Glomerular endothelial cell (primary cell): ENCODE results near the gene KCND3. TPM values are rescaled to one million over a fixed set of nuclear protein-coding genes. Genes with fewer than 3 reads are reported as not detected.

Experiments
- DNase-seq: peaks from one replicate; pipeline ENCODE4 v3.0.0-alpha.2; 2011; ENCODE audit warnings: low read depth, low spot score; ENCODE audit errors: extremely low read depth
- total RNA-seq: library from RNA; depleted of rRNA; stranded (reverse); fragments of >200 nt; gene quantifications from 2 replicates; pipeline ENCODE4 v1.2.3, GENCODE V29; 2015

The KCND3 gene
- total RNA-seq, 1 donor from 2014 or later = not detected

GRCh38 chr1:111921948-111922347 lies 67.5 kb downstream of the KCND3 start:
- no peak for DNase-seq

GRCh38 chr1:111920221-111921024 lies 69.0 kb downstream of the KCND3 start:
- no peak for DNase-seq

- no peak for DNase-seq
Observed at GRCh38 chr1:111911776-111912515, 77.5 kb downstream of the KCND3 start.

- no peak for DNase-seq
Observed at GRCh38 chr1:111911061-111911460, 78.4 kb downstream of the KCND3 start.

- DNase-seq = no peak
Observed at GRCh38 chr1:111909030-111909429, 80.4 kb downstream of the KCND3 start.

GRCh38 chr1:111908011-111908621 lies 81.4 kb downstream of the KCND3 start:
- DNase-seq = no peak

GRCh38 chr1:111907321-111907720 lies 82.1 kb downstream of the KCND3 start:
- DNase-seq = no peak

GRCh38 chr1:111906816-111907215 lies 82.7 kb downstream of the KCND3 start:
- DNase-seq = no peak

- no peak for DNase-seq
Observed at GRCh38 chr1:111906111-111906510, 83.4 kb downstream of the KCND3 start.

GRCh38 chr1:111904478-111905218 lies 84.8 kb downstream of the KCND3 start:
- DNase-seq = no peak

GRCh38 chr1:111903871-111904449 lies 85.5 kb downstream of the KCND3 start:
- DNase-seq = no peak

- no peak for DNase-seq
Observed at GRCh38 chr1:111903148-111903870, 86.2 kb downstream of the KCND3 start.

- no peak for DNase-seq
Observed at GRCh38 chr1:111895469-111895868, 94.0 kb downstream of the KCND3 start.

- no peak for DNase-seq
Observed at GRCh38 chr1:111895017-111895416, 94.5 kb downstream of the KCND3 start.

- DNase-seq = no peak
Observed at GRCh38 chr1:111894497-111894896, 95.0 kb downstream of the KCND3 start.

- no peak for DNase-seq
Observed at GRCh38 chr1:111891566-111891965, 97.9 kb downstream of the KCND3 start.

GRCh38 chr1:111888740-111889376 lies 100.6 kb downstream of the KCND3 start:
- no peak for DNase-seq

- DNase-seq = no peak
Observed at GRCh38 chr1:111887875-111888274, 101.6 kb downstream of the KCND3 start.

- DNase-seq = no peak
Observed at GRCh38 chr1:111887385-111887784, 102.1 kb downstream of the KCND3 start.
